Ecto neural progenitor cell (in vitro differentiated cells): ENCODE measurements around the gene KCNH1.

ENCODE experiments used
- DNase-seq: peaks from one replicate; pipeline ENCODE4 v3.0.0-alpha.2; 2018; ENCODE audit warnings: low spot score

Gene KCNH1

GRCh38 chr1:210857146-210857663 lies 276.7 kb downstream of the KCNH1 start:
- no peak for DNase-seq

- DNase-seq, result no peak
These were observed 278.5 kb downstream of the KCNH1 start for GRCh38 chr1:210855440-210855839.

DNA sequence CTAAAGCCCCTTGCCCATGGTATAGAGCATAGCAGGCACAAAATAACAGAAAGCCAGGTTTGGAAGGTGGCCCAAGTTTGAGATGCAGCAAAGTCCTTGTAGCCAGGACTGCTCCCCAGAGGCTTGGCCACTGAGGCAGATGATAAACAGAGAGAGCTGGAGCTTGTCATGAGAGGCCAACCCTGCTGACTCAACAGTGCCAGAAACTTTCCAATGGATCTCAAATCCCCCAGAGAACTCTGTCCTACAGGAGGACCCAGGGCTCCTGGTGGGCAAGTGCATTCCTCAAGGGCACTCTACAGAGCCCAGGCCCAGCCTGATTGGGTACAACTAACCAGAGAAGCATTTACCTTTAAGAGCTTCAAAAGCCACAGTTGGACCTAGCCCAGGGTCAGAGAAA lies 280.7 kb downstream of the KCNH1 start:
- DNase-seq, result no peak

DNA sequence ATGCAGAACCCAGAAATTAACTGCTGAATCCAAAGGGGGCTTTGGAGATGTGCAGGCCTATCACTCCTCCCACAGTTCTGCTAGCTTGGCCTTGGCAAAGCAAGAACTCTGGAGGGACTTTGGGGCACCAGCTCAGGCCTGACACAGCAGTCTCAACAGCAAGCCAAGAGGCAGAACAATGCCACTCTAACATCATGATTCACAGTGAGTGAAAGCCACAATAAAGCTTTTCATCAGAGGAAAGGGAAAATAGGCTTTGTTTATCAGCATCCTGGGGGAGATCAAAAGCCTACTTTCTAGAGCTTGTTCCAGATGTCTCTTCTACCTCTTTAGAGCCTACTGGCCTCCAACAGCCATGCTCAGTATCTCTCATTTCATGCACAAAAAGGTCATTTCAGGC lies 283.4 kb downstream of the KCNH1 start:
- DNase-seq, result no peak

GRCh38 chr1:210848474-210848873 lies 285.5 kb downstream of the KCNH1 start:
- no peak for DNase-seq

- no peak for DNase-seq
These were observed 291.9 kb downstream of the KCNH1 start for GRCh38 chr1:210841926-210842625.

DNA sequence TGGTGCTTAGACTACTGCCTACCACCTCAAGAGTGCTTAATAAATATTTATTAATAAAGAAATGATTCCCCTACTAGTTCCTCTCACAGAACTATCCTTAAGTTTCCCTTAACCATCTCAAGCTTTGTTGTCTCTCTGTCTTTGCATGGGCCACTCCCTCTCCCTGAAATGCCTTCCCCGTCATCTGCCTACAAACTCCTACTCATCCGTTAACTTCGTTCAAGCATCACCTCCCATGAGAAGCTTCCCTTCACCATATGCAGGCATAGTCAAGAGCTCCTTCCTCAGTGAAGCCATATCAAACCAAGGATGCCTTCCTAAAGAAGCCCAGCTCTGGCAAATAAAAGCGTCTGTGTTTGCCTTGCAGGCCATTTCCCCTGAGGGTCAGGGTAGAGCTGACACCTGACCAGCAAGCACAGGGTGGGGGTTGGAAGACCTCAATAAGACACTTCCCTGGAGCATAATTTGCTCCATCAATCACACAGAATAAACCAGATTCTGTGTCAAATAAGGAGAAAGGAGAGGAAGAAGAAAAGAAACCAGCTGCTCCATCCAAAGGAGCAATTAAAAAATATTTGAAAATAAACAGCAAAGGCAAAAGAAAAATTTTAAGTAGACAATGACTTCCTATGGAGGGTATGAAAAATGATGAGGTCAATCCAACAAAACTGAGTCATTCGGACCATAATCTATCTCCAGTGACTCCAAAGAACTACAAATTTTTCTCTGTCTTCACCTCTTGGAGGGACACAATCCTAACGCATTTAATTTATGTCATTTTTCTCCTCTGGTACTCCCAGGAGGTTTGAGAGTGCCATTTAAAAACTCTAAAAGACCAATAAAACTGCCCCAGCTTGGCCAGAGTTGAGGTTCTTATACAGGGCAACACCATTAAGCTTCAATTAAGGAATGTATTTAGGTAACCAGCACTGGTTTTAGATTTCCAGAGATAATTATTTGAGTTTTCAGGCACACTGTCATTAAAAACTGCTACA lies 303.6 kb downstream of the KCNH1 start:
- no peak for DNase-seq

GRCh38 chr1:210828996-210829596 lies 304.9 kb downstream of the KCNH1 start:
- DNase-seq, result no peak

- DNase-seq, result no peak
These were observed 306.5 kb downstream of the KCNH1 start for GRCh38 chr1:210827481-210827880.

DNA sequence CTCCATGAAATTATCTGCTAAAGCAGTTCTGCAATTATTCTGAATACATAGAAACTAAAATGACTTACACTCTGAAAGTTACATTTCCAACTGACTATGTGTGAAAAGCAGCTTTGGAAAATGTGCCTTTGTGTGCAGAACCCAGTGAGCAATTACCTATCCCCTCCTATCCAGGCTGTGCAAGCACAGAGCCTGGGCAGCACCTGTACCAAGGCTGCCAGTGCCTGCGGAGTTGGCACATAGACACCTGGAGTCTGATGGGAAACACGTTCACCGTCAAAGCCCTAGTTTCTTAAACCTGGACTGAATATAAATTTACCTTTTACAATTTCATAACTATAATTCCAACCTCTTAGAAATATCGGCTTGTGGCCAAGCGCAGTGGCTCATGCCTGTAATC lies 307.3 kb downstream of the KCNH1 start:
- no peak for DNase-seq

DNA sequence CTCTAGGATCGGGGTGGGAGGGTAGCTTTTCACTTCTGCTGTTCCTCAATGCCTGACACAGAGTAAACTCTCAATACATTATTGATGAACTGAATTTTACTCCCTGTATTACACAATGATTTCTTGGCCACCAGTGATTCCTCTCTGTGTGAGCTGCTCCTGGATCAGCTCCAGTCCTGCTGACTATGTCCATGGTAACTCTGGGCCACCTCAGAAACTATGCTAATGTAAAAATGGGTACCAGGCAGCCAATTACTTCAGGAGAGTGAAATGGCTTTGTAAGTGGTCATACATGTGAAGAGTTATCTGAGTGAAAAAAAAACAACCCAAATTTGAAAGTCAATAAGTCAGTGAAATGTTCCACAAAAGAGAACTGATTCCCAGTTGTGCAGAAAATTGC lies 311.0 kb downstream of the KCNH1 start:
- DNase-seq, result no peak

GRCh38 chr1:210822241-210822640 lies 311.7 kb downstream of the KCNH1 start:
- DNase-seq, result no peak

DNA sequence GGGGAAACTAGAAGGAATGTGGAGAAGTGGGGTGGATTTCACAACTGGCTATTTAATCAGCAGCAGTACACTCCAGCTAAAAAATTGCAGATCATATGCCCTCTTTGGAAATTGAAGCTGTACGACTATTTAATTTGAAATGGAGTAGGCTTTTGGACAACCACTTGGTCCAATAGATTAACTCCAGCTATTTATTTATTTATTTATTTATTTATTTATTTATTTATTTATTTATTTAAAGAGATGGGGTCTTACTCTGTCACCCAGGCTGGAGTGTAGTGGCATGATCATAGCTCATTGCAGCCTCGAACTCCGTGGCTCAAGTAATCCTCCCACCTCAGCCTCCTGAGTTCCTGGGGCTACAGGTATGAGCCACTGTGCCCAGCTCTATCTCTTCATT lies 312.3 kb downstream of the KCNH1 start:
- no peak for DNase-seq

DNA sequence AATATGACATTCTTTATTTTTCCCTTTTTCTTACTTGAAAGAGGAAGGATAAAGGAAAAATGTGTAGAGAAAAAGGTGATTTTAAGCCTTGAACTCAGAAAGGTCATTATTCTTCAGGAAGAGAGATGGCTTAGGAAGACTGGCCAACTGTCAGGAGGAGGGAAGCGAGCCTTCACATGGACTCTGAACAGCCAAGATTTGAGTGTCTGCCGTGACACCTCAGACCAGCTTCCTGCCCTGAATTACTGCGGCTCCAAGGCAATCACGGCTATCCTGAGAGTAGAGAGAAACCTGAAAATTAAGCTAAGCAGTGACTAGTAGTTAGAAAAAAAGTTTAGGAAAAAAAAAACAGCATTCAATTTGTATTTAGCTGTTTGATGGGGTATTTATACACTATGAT lies 314.7 kb downstream of the KCNH1 start:
- DNase-seq, result no peak

- DNase-seq, result no peak
These were observed 316.3 kb downstream of the KCNH1 start for GRCh38 chr1:210817385-210818275.

GRCh38 chr1:210815641-210816550 lies 318.1 kb downstream of the KCNH1 start:
- DNase-seq, result no peak

DNA sequence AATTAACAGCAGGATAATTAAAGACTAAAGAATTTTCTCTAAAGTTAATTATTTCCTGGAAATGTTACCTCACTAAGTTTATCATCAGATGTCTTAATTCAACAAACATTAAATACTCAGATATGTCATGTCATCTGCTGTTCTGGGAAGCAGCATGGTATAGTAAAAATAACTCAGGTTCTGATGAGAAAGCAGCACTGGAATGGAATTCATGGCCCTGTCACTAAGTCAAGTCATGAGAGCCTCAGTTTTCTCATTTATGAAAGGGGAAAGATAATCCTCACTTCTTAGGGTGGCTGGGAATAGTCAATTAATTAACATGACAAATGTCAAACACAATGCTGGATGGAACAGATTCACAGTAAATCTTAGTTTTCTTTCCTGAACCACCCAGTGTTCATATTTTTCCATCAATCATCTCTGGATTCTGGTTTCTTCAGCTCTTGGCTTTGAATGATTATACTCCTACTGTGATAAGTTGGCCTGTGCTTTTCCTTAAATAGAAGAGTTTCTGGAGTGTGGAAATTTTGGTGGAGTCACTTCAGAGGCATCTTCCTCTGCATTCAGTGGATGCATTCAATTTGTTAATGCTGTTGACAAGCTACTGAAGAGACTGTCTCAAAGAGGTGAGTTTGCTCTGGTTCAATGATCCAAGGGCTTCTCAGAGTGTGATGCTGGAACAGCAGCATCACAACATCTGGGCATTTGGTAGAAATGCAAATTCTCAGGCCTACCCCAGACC lies 319.4 kb downstream of the KCNH1 start:
- DNase-seq, result no peak

GRCh38 chr1:210801501-210801900 lies 332.4 kb downstream of the KCNH1 start:
- no peak for DNase-seq

DNA sequence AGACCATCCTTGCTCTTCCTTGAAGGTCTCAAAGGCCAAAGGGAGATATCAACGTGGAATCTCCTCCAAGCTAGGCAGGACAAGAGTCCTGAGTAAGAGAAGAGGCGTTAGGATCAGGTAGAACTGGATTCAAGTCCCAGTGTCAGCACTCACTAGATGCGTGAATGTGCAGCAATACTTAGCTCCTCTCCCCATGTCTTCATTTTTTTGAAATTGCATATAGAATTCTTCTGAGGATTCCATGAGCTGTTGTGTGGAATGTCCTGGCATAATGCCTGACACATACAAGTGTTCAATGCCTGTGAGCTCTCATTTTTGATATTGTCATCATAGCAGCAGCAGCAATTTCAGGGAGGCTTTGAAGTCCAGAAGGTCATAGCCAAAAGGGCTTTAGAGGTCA lies 333.2 kb downstream of the KCNH1 start:
- DNase-seq, result no peak

DNA sequence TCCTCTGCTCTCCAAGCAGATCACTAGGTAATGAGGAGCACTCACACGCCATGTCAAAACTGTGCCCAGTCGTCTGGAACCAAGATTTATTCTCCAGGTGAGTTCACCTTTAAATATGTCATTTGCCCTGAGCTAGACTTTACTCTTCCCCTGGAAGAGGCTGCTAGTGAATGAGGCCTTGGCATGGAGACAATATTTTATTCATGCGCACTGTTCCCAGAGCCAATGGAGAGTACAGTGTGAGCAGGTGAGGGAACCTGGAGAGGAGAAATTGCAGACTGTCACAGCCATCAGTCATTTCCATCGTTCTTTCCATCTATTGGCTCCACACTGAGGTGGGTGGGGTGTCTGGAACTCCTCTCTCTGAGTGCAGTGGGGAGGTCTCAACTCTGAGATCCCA lies 333.6 kb downstream of the KCNH1 start:
- no peak for DNase-seq
